GM12872 (cell line): ENCODE results near the gene BGN.

Experiments
- TF ChIP-seq, protein P1 (sequence below): IDR thresholded peaks from 3 replicates; pipeline ENCODE4 v1.5.1; 2011; ENCODE audit warnings: low read depth, mild to moderate bottlenecking, low read length, moderate library complexity; ENCODE audit not compliant: insufficient read depth

BGN gene

DNA sequence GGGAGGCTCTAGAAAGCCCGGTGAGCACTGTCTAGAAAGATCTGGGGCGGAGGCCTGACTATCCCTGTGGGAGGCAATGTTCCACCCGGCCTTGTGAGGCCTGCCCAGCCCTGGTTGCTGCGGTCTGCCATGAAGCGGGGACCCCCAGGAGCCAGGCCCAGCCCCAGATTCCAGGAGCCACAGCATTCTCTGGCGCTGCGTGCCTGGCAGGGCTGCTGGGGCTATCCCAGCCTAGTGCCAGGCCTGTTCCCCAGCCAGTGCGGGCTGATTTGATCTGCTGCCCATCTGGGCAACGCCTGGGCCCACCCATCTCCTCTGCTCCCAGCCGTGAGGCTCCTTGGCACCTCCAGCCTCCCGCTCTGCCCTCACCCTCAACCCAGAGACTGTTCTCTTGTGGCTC lies 42.3 kb downstream of the BGN start:
- TF ChIP-seq, protein P1, sequence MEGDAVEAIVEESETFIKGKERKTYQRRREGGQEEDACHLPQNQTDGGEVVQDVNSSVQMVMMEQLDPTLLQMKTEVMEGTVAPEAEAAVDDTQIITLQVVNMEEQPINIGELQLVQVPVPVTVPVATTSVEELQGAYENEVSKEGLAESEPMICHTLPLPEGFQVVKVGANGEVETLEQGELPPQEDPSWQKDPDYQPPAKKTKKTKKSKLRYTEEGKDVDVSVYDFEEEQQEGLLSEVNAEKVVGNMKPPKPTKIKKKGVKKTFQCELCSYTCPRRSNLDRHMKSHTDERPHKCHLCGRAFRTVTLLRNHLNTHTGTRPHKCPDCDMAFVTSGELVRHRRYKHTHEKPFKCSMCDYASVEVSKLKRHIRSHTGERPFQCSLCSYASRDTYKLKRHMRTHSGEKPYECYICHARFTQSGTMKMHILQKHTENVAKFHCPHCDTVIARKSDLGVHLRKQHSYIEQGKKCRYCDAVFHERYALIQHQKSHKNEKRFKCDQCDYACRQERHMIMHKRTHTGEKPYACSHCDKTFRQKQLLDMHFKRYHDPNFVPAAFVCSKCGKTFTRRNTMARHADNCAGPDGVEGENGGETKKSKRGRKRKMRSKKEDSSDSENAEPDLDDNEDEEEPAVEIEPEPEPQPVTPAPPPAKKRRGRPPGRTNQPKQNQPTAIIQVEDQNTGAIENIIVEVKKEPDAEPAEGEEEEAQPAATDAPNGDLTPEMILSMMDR = no peak

DNA sequence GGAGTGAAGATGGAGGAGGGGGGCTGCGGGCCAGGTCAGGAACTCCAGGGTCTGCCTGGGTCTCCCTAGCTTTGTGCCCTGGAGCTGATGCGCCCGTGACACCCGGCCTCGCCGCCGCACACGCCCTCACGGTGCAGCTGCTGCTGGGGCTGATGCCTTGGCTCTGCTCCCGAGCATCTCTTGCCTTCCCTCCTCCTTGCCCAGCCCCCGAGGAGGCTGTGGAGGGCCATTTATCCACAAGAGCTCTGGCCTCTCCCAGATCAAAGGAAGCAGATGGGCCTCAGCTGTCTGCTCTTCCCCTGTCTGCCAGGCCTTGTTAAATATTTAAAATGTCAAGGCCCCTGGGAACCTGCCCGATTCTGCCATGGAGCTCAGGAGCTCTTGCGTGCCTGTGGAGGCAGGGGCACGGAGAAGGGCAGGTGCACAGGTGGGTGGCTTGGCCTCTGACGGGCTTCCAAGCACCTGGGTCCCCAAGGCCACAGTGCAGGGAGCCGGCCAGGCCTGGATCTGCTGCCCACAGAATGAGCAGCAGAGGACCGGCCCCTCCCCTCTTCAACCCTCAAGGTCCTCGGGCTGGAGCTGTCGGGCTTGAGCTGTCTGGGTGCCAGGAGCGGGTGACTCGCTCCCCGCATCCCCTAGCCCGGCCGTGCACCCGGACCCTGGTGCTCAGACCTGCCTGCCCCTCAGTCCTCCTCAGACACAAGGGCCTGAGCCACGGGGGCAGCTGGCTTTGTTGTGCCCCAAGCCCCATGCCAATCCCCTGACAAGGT lies 42.9 kb downstream of the BGN start:
- TF ChIP-seq, protein P1 = no peak

DNA sequence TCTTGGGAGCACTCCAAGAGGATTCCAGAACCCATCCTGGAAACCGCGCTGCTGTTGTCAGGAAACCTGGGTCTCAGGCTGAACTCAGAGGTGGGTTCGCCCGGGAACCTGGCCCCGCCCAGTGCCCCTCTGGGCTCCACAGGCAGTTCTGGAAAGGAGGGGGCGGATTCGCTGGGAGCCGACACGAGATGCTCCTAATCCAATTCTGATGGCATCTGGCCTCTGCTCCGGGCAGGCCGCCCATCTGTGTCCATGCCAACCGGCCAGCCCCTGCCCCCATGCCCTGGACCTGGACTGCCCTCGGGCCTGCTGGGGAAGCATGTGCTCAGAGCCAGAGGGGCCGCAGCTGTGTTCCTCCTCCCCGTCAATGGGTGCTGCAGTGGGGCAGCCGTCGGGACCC lies 43.6 kb downstream of the BGN start:
- TF ChIP-seq, protein P1 = no peak

DNA sequence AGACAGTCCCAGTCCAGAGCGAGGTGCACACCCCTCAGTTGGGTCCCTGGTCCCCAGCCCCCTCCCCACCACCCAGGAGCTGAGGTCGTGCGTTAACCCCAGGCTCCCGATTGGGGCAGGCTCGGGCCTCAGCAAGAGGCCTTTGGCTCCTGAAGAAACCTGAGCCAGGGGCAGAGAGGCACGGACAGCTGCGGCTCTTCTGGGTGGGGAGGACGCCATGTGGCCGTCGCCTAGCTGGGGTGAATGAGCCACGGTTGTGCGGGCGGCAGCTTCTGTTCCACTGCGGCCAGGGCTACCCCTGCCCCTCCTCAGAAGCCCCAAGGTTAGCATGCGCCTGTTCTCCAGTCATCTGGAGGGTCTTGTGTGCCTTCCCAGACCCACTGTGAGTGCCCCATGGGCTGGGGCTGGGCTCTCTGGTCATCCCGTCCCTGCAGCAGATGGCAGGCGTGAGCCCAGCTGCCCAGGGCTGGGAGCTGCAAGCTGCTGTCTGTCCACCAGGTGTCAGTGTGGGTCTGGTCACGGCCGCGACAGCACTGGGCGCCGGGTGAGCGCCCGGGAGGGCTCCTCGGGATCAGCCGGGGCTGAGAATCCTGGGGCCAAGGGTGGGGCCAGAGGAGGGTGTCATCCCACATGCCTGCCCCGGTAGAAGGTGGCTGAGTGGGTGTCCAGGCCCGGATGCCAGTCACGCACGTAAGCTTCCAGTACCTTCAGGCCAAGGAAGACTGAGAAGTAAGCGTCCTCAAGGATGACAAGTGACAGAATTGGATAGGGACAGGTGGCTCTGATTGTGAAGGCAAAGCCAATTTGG lies 44.6 kb downstream of the BGN start:
- TF ChIP-seq, protein P1 = peak; percentile 84

DNA sequence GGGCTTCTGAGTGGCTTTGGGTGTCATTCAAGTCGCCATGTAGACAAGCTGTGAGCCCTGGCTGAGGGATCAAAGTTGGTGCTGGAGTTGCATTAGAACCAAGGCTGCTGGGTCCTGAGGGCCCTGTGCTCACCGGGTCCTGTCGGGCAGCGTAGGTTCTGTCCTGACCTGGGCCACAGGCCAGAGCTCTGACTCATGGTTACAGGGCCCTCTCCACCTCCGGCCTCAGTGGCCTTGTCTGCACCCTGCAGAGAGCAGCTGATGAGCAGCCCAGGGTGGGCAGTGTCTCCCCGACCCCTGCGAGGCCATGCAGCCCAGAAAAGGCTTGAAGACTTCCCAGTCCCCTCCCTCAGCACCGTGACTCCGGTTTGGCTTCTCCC lies 45.2 kb downstream of the BGN start:
- TF ChIP-seq, protein P1 = no peak

DNA sequence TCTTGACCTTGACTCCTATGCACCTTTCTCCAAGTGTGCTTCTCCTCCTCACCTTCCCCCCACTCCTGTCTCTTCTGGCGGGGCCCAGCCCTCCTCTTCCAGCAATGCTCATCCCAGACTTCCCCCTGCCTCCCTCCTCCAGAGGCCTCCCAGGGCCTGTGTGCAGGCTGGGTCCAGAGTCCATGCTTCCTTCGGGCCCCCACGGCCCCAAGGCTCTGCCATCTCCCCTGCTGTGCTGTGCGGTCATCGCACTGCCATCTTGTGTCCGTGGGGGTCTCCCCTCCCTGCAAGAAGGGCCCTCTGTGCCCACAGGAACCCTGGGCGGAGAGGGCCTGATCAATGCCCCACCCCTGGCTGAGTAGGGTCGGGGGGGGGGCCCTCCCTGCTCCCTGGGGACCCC lies 49.9 kb downstream of the BGN start:
- TF ChIP-seq, protein P1 = no peak

DNA sequence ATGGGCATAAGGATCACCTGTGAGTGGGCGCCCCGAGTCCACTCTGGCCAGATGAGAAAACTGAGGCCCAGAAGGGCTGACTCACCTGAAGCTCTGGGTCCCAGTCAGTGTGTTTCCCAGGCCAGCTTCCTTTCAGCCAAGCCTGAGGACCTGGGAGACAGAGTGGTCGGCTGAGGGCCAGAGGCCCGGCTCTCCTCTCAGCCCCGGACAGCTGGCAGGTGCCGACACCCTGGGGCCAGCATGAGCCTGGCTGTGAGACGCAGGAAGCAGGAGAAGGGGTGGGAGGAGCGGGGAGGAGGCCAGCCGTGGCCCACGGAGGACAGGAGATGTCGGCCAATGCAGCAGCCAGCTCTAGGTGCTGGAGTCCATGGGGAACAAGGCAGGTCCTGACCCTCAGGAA lies 51.6 kb downstream of the BGN start:
- TF ChIP-seq, protein P1 = no peak
